Liver (tissue), 9 donors: ENCODE results near the gene PEAK3. TPM values are rescaled to one million over a fixed set of nuclear protein-coding genes. Genes with fewer than 3 reads are reported as not detected.

Experiments
- DNase-seq: peaks from one replicate; pipeline ENCODE4 v3.0.0-alpha.2; 2017; ENCODE audit warnings: low spot score
- H3K27ac ChIP-seq, 2 donors: one replicate each; pipeline ENCODE4 v1.7.0; 2013; ENCODE audit warnings: inconsistent platforms in 2 of 2, low read length in 2 of 2, control low read depth in 1 of 2, low read depth in 1 of 2, mild to moderate bottlenecking in 1 of 2
- H3K27me3 ChIP-seq, 4 donors: one replicate each; pipeline versions ENCODE4 v1.6.1 to v1.7.0; 2013; ENCODE audit warnings: low read length in 3 of 4, inconsistent platforms in 1 of 4, mild to moderate bottlenecking in 1 of 4, moderate library complexity in 1 of 4; ENCODE audit not compliant: control insufficient read depth in 4 of 4, insufficient read depth in 4 of 4
- H3K36me3 ChIP-seq, 4 donors: one replicate each; pipeline versions ENCODE4 v1.6.1 to v1.7.0; 2013; ENCODE audit warnings: low read length in 3 of 4, mild to moderate bottlenecking in 3 of 4, low read depth in 1 of 4, moderate library complexity in 1 of 4; ENCODE audit not compliant: control insufficient read depth in 4 of 4, insufficient read depth in 3 of 4
- H3K4me1 ChIP-seq, 4 donors: one replicate each; pipeline versions ENCODE4 v1.6.1 to v1.7.0; 2013; ENCODE audit warnings: low read length in 3 of 4, mild to moderate bottlenecking in 3 of 4, moderate library complexity in 1 of 4; ENCODE audit not compliant: control insufficient read depth in 4 of 4, insufficient read depth in 4 of 4
- H3K4me3 ChIP-seq, 3 donors: one replicate each; pipeline versions ENCODE4 v1.6.1 to v1.7.0; 2013; ENCODE audit warnings: low read length in 3 of 3, control low read depth in 1 of 3, low read depth in 1 of 3, mild to moderate bottlenecking in 1 of 3
- H3K9ac ChIP-seq, 2 donors: one replicate each; pipeline ENCODE4 v1.7.0; 2013; ENCODE audit warnings: low read length in 2 of 2, mild to moderate bottlenecking in 2 of 2, moderate library complexity in 2 of 2, control low read depth in 1 of 2, low read depth in 1 of 2
- H3K9me3 ChIP-seq, 4 donors: one replicate each; pipeline versions ENCODE4 v1.6.1 to v1.7.0; 2013; ENCODE audit warnings: low read length in 3 of 4; ENCODE audit not compliant: control insufficient read depth in 4 of 4
- EGR1 ChIP-seq, 2 donors: IDR thresholded peaks; 2 replicates each; pipeline ENCODE4 v1.6.1; 2016 to 2018; ENCODE audit warnings: antibody characterized with exemption in 2 of 2, low read depth in 2 of 2
- FOXA1 ChIP-seq: IDR thresholded peaks from 2 replicates; pipeline ENCODE4 v1.6.1; 2016; ENCODE audit warnings: antibody characterized with exemption
- FOXA2 ChIP-seq: IDR thresholded peaks from 2 replicates; pipeline ENCODE4 v1.6.1; 2016; ENCODE audit warnings: antibody characterized with exemption
- GABPA ChIP-seq, 2 donors: IDR thresholded peaks in 1 of 2; conservative IDR thresholded peaks in 1 of 2; 2 replicates each; pipeline ENCODE4 v1.6.1; 2016; ENCODE audit warnings: antibody characterized with exemption in 2 of 2, mild to moderate bottlenecking in 1 of 2, moderate library complexity in 1 of 2
- HNF4A ChIP-seq, 2 donors: conservative IDR thresholded peaks; 2 replicates each; pipeline ENCODE4 v1.6.1; 2016; ENCODE audit warnings: antibody characterized with exemption in 2 of 2, mild to moderate bottlenecking in 2 of 2
- HNF4G ChIP-seq: IDR thresholded peaks from 2 replicates; pipeline ENCODE4 v1.6.1; 2016; ENCODE audit warnings: antibody characterized with exemption
- JUND ChIP-seq, 2 donors: IDR thresholded peaks; 2 replicates each; pipeline ENCODE4 v1.6.1; 2016; ENCODE audit warnings: antibody characterized with exemption in 2 of 2
- NR2F2 ChIP-seq: IDR thresholded peaks from 2 replicates; pipeline ENCODE4 v1.6.1; 2016; ENCODE audit warnings: antibody characterized with exemption
- RAD21 ChIP-seq, 2 donors: IDR thresholded peaks; 2 replicates each; pipeline ENCODE4 v1.6.1; 2016; ENCODE audit warnings: antibody characterized with exemption in 2 of 2, mild to moderate bottlenecking in 2 of 2
- RXRA ChIP-seq, 2 donors: IDR thresholded peaks; 2 replicates each; pipeline ENCODE4 v1.6.1; 2017 to 2018; ENCODE audit warnings: antibody characterized with exemption in 2 of 2, mild to moderate bottlenecking in 1 of 2
- SP1 ChIP-seq: IDR thresholded peaks from 2 replicates; pipeline ENCODE4 v1.6.1; 2018; ENCODE audit warnings: antibody characterized with exemption, mild to moderate bottlenecking
- TAF1 ChIP-seq: conservative IDR thresholded peaks from 2 replicates; pipeline ENCODE4 v1.6.1; 2016; ENCODE audit warnings: antibody characterized with exemption, mild to moderate bottlenecking
- YY1 ChIP-seq: IDR thresholded peaks from 2 replicates; pipeline ENCODE4 v1.6.1; 2016; ENCODE audit warnings: antibody characterized with exemption, mild to moderate bottlenecking
- WGBS: extraction: QIAGEN DNeasy Blood & Tissue Kit; methylation state at CpG from one replicate; pipeline ENCODE4 v1.1.7; 2013; 5-methylcytosine and 5-hydroxymethylcytosine counted together
- polyA plus RNA-seq, 2 donors: library from polyadenylated mRNA; stranded (reverse) in 1 of 2; unstranded in 1 of 2; fragments of 200-250 nt in 1 of 2; fragments of >200 nt in 1 of 2; fragmentation: Nextera tagmentation in 1 of 2; extraction: Ambion mirVana in 1 of 2; gene quantifications; one replicate each; pipeline versions ENCODE4 v1.2.1 to v1.2.3, GENCODE V29; 2013 to 2015
- total RNA-seq, 2 donors: library from RNA; depleted of rRNA; stranded (reverse); fragments of >200 nt; gene quantifications; one replicate each; pipeline ENCODE4 v1.2.3, GENCODE V29; 2014
- TF ChIP-seq, protein P1 (sequence below): IDR thresholded peaks from 2 replicates; pipeline ENCODE4 v1.6.1; 2016; ENCODE audit warnings: antibody characterized with exemption
- TF ChIP-seq, protein P2 (sequence below): IDR thresholded peaks from 2 replicates; pipeline ENCODE4 v1.6.1; 2016; ENCODE audit warnings: antibody characterized with exemption
- TF ChIP-seq, protein P3 (sequence below): fragments of 150-350 bp; IDR thresholded peaks from 2 replicates; pipeline ENCODE4 v1.5.1; 2017; ENCODE audit warnings: improper control_type of control experiment, low read depth, low read length; ENCODE audit not compliant: missing input control
- TF ChIP-seq, protein P4 (sequence below): IDR thresholded peaks from 2 replicates; pipeline ENCODE4 v1.6.1; 2016; ENCODE audit warnings: antibody characterized with exemption, mild to moderate bottlenecking
- TF ChIP-seq, protein P5 (sequence below): IDR thresholded peaks from 2 replicates; pipeline ENCODE4 v1.6.1; 2016; ENCODE audit warnings: antibody characterized with exemption
- donor health status: healthy.
- donor health status: healthy.
- donor health status: healthy.
- donor health status: healthy.
- donor health status: healthy.

PEAK3 gene
- total and polyA plus RNA-seq, 4 donors: 0.09 to 0.67 (median 0.31) TPM

DNA sequence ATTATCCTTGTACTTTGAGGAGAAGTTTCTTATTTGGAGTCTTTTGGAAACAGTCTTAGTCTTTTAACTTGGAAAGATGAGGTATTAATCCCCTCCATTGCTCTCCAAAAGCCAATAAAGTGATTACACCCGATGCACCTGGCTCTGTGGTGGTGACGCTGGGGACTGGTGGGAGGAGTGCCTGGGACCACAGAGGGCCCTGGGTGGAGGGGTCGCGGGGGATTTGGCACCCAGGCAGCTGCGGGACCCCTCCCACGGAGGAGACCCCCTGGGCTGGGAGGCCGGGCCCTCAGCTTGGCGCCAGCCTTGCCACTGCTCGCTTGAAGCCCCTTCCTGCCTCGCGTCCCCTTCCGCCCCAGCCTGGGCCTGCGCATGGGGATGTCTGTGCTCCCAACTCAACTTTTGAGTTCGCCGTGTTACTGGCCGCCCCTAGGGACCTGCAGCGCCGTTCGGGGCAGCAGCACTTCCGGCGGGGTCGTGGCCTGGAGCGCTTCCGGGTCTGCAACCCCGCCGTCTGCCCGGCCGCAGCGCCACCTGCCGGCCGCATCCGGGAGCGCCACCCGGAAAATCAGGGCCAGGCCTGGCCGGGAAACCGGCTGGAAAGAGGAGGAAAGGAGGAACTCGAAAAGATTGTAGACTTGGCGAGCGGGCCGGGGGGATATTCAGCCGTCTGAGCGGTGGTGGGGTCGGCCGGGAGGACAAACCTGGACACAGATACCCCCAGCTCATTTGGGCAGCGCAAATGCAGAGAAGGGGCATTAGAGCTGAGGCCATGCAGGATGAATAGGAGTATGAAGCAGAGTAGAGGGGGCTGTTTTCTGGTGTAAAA lies 8.4 kb downstream of the PEAK3 start:
- peak overlapping the region in 1 of 2 donors; percentile 17 for H3K9ac ChIP-seq
- no peaks in the 10 kb centered on the region for H3K9me3 ChIP-seq
- peaks cover 10 to 42% (median 32%) of the 10 kb centered on the region in 4 donors for H3K4me1 ChIP-seq
- H3K27ac ChIP-seq: peak overlapping the region; percentile 52 to 64
- TF ChIP-seq, protein P1, sequence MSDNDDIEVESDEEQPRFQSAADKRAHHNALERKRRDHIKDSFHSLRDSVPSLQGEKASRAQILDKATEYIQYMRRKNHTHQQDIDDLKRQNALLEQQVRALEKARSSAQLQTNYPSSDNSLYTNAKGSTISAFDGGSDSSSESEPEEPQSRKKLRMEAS: no peak
- TF ChIP-seq FOXA2 (no peak), NR2F2 (peak; percentile 82), HNF4G (no peak), RXRA (IDR thresholded peaks at IDR 0.05) (peak in 1 of 2 donors; percentile 20), HNF4A (conservative IDR thresholded peaks at IDR 0.05) (no peak), RAD21 (IDR thresholded peaks at IDR 0.05) (peak; percentile 84 to 87), JUND (IDR thresholded peaks at IDR 0.05) (no peak), GABPA (IDR thresholded peaks at IDR 0.05 in 1 of 2, conservative IDR thresholded peaks at IDR 0.05 in 1 of 2) (peak; percentile 63 to 86), EGR1 (IDR thresholded peaks at IDR 0.05; ENCODE audit: low read depth in 2 of 2) (no peak), YY1 (no peak), TAF1 (no peak), FOXA1 (no peak), SP1 (no peak)
- TF ChIP-seq, protein P2, sequence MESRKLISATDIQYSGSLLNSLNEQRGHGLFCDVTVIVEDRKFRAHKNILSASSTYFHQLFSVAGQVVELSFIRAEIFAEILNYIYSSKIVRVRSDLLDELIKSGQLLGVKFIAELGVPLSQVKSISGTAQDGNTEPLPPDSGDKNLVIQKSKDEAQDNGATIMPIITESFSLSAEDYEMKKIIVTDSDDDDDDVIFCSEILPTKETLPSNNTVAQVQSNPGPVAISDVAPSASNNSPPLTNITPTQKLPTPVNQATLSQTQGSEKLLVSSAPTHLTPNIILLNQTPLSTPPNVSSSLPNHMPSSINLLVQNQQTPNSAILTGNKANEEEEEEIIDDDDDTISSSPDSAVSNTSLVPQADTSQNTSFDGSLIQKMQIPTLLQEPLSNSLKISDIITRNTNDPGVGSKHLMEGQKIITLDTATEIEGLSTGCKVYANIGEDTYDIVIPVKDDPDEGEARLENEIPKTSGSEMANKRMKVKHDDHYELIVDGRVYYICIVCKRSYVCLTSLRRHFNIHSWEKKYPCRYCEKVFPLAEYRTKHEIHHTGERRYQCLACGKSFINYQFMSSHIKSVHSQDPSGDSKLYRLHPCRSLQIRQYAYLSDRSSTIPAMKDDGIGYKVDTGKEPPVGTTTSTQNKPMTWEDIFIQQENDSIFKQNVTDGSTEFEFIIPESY: no peak
- TF ChIP-seq, protein P3, sequence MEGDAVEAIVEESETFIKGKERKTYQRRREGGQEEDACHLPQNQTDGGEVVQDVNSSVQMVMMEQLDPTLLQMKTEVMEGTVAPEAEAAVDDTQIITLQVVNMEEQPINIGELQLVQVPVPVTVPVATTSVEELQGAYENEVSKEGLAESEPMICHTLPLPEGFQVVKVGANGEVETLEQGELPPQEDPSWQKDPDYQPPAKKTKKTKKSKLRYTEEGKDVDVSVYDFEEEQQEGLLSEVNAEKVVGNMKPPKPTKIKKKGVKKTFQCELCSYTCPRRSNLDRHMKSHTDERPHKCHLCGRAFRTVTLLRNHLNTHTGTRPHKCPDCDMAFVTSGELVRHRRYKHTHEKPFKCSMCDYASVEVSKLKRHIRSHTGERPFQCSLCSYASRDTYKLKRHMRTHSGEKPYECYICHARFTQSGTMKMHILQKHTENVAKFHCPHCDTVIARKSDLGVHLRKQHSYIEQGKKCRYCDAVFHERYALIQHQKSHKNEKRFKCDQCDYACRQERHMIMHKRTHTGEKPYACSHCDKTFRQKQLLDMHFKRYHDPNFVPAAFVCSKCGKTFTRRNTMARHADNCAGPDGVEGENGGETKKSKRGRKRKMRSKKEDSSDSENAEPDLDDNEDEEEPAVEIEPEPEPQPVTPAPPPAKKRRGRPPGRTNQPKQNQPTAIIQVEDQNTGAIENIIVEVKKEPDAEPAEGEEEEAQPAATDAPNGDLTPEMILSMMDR: peak; percentile 95
- TF ChIP-seq, protein P4, sequence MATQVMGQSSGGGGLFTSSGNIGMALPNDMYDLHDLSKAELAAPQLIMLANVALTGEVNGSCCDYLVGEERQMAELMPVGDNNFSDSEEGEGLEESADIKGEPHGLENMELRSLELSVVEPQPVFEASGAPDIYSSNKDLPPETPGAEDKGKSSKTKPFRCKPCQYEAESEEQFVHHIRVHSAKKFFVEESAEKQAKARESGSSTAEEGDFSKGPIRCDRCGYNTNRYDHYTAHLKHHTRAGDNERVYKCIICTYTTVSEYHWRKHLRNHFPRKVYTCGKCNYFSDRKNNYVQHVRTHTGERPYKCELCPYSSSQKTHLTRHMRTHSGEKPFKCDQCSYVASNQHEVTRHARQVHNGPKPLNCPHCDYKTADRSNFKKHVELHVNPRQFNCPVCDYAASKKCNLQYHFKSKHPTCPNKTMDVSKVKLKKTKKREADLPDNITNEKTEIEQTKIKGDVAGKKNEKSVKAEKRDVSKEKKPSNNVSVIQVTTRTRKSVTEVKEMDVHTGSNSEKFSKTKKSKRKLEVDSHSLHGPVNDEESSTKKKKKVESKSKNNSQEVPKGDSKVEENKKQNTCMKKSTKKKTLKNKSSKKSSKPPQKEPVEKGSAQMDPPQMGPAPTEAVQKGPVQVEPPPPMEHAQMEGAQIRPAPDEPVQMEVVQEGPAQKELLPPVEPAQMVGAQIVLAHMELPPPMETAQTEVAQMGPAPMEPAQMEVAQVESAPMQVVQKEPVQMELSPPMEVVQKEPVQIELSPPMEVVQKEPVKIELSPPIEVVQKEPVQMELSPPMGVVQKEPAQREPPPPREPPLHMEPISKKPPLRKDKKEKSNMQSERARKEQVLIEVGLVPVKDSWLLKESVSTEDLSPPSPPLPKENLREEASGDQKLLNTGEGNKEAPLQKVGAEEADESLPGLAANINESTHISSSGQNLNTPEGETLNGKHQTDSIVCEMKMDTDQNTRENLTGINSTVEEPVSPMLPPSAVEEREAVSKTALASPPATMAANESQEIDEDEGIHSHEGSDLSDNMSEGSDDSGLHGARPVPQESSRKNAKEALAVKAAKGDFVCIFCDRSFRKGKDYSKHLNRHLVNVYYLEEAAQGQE: no peak
- TF ChIP-seq, protein P5, sequence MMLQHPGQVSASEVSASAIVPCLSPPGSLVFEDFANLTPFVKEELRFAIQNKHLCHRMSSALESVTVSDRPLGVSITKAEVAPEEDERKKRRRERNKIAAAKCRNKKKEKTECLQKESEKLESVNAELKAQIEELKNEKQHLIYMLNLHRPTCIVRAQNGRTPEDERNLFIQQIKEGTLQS: no peak
- H3K27me3 ChIP-seq: no peaks in the 10 kb centered on the region
- H3K4me3 ChIP-seq: peak overlapping the region in 2 of 3 donors; percentile 21 to 29
- peak; percentile 85 for DNase-seq
- peaks cover 4 to 9% (median 8%) of the 10 kb centered on the region in 4 donors for H3K36me3 ChIP-seq
- WGBS: 12% methylated on average over 45 of the region's 45 CpGs
